Measurements from ENCODE around the gene PPIL4.

DNA sequence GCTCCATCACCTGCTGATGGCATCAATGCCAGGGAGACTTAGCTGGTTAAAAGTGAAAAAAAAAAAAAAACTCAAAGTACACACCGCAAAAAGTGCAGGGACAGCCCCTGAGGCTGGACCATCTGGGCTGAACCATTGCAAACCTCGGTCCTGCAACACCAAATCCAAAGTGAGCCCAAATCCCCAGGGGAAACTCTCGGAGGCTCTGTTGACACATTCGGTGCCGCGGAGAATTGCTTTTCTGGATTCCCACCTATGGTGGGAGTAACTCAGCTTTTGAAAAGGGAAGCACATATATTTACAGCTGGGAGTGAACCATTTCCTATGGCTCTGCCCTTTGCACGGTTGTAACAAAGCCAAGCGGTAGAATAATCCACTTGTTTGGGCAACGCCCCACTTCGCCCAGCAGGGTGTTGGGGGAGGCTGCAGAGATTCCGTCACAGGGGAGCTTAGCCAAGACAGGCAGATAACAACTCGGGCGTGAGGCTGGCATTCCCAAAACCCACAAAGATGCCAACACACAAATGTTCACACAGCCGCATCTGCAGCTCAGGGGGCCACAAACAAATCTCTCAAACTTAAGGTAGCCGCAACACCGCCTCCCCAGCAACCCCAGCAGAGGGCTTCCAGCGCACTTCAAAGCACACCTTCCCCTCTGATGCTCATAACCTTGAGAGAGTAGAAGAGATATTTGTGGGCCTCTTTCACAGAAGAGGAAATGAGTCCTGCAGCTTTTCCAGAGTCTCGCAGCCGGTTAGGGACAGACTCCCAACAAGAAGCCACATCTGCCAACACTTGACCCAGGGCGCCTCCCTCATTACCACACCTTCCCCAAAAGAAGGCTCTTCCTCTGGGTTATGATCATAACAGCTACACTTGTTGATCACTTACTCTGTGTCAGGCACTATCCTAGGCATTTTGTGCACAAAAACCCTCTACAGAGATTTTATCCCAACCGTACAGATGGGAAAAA is 72.5 kb downstream of the PPIL4 start:
- no peak for TF ChIP-seq POLR2AphosphoS5 (IDR thresholded peaks at IDR 0.05; ENCODE audit: insufficient read depth, low read depth, low read length)
- TF ChIP-seq CTCF (IDR thresholded peaks at IDR 0.05; ENCODE audit: extremely low read depth in 1 of 2, insufficient read depth in 1 of 2, low read depth in 1 of 2, low read length in 2 of 2) = no peak
- TF ChIP-seq POLR2A (IDR thresholded peaks at IDR 0.05; ENCODE audit: low read depth, low read length) = no peak
- TF ChIP-seq MYC (IDR thresholded peaks at IDR 0.05; ENCODE audit: low read depth, low read length) = no peak
- TF ChIP-seq EZH2 (IDR thresholded peaks at IDR 0.05; ENCODE audit: borderline replicate concordance, low read depth, low read length, severe bottlenecking) = no peak
